HG03064 (cell line): ENCODE results near the gene P2RY6.

Experiments used
- ATAC-seq: cut with Tn5 transposase; IDR thresholded peaks from one replicate; pipeline ENCODE4 v1.9.1; 2021; ENCODE audit warnings: low read depth; ENCODE audit not compliant: unreplicated experiment

P2RY6 gene

GRCh38 chr11:73327812-73328364 lies 55.8 kb downstream of the P2RY6 start:
- no peak for ATAC-seq

- no peak for ATAC-seq
Measured at GRCh38 chr11:73330569-73331093, 58.5 kb downstream of the P2RY6 start.

- no peak for ATAC-seq
Measured at GRCh38 chr11:73331138-73331916, 59.2 kb downstream of the P2RY6 start.

GRCh38 chr11:73333173-73333572 lies 61.0 kb downstream of the P2RY6 start:
- no peak for ATAC-seq

- ATAC-seq, result no peak
Measured at GRCh38 chr11:73333640-73334383, 61.7 kb downstream of the P2RY6 start.

GRCh38 chr11:73334384-73335203 lies 62.5 kb downstream of the P2RY6 start:
- no peak for ATAC-seq

- ATAC-seq, result no peak
Measured at GRCh38 chr11:73335204-73335923, 63.2 kb downstream of the P2RY6 start.

- no peak for ATAC-seq
Measured at GRCh38 chr11:73337846-73338245, 65.7 kb downstream of the P2RY6 start.

- no peak for ATAC-seq
Measured at GRCh38 chr11:73338279-73338678, 66.1 kb downstream of the P2RY6 start.

- no peak for ATAC-seq
Measured at GRCh38 chr11:73340164-73340563, 68.0 kb downstream of the P2RY6 start.

- no peak for ATAC-seq
Measured at GRCh38 chr11:73342633-73343032, 70.5 kb downstream of the P2RY6 start.

GRCh38 chr11:73343076-73343873 lies 71.1 kb downstream of the P2RY6 start:
- ATAC-seq, result no peak

GRCh38 chr11:73344191-73344607 lies 72.1 kb downstream of the P2RY6 start:
- ATAC-seq, result no peak

GRCh38 chr11:73345481-73346160 lies 73.5 kb downstream of the P2RY6 start:
- ATAC-seq, result no peak

- no peak for ATAC-seq
Measured at GRCh38 chr11:73346186-73346935, 74.2 kb downstream of the P2RY6 start.

- no peak for ATAC-seq
Measured at GRCh38 chr11:73347067-73347466, 74.9 kb downstream of the P2RY6 start.
